GM12872 (cell line): ENCODE results near the gene KIF20B.

Experiments used
- TF ChIP-seq, protein P1 (sequence below): IDR thresholded peaks from 3 replicates; pipeline ENCODE4 v1.5.1; 2011; ENCODE audit warnings: low read depth, mild to moderate bottlenecking, low read length, moderate library complexity; ENCODE audit not compliant: insufficient read depth

Gene KIF20B

DNA sequence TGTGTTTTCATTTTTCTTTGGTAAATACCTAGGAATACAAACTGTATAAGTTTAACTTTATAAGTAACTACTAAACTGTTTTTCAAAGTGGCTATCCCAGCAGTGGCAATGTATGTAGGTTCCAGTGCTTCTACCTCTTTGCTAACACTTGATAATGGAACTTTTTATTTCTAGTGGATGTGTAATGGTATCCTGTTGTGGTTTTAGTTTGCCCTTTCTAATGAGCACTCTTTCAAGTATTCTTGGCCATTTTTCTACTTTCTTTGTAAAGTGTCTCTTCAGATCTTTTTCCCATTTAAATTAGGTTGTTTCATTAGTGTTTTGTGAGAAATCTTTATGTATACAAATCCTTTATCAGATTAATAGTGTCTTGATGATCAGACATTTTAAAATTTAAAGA is 4.6 kb downstream of the KIF20B start:
- TF ChIP-seq, protein P1, sequence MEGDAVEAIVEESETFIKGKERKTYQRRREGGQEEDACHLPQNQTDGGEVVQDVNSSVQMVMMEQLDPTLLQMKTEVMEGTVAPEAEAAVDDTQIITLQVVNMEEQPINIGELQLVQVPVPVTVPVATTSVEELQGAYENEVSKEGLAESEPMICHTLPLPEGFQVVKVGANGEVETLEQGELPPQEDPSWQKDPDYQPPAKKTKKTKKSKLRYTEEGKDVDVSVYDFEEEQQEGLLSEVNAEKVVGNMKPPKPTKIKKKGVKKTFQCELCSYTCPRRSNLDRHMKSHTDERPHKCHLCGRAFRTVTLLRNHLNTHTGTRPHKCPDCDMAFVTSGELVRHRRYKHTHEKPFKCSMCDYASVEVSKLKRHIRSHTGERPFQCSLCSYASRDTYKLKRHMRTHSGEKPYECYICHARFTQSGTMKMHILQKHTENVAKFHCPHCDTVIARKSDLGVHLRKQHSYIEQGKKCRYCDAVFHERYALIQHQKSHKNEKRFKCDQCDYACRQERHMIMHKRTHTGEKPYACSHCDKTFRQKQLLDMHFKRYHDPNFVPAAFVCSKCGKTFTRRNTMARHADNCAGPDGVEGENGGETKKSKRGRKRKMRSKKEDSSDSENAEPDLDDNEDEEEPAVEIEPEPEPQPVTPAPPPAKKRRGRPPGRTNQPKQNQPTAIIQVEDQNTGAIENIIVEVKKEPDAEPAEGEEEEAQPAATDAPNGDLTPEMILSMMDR: no peak

DNA sequence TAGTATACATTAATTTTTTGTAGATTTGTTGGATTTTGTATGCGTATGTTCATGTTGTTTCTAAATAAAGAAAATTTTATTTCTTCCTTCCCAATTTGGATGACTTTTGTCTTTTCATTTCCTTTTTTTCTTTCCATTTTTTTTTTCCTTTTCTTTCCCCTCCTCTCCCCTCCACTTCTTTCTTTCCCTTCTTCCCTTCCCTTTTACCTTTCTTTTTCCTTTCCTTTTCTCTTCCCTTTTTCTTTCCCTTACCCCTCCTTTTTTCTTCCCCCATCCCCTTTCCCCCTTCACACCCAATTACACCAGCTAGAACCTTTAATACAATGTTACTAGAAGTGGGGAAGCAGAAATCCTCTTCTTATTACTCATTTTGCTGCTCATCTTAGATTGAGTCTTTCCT is 6.0 kb downstream of the KIF20B start:
- TF ChIP-seq, protein P1: no peak

DNA sequence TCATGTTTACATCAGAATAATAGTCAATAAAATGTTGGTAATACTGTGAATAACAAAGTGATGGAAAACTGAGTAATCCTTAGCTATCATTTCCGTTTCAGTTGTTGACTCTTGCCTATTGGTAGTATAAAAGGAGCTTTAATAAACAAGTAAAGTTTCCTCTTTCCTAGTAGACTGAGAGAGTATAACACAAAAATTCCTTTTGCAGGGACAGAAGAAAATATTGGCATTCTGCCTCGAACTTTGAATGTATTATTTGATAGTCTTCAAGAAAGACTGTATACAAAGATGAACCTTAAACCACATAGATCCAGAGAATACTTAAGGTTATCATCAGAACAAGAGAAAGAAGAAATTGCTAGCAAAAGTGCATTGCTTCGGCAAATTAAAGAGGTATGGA is 9.4 kb downstream of the KIF20B start:
- TF ChIP-seq, protein P1: no peak

DNA sequence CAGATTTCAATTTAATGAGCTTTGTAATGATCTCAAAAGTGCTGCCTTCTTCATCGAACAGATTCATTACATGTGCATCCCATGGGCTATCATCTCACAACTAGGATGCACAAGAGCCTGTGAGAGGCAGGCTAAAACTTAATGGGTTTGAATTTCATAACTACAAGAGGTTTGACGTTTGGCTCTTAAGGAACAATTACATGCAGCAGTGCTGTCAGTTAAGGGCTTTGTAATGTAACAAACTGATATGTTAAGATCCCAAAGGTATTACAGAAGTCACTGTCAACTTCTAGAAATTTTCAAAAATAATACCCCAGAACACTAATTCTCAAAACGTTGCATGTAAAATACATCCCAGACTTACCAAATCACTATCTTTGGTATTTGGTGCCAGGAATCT is 33.2 kb downstream of the KIF20B start:
- TF ChIP-seq, protein P1: no peak

DNA sequence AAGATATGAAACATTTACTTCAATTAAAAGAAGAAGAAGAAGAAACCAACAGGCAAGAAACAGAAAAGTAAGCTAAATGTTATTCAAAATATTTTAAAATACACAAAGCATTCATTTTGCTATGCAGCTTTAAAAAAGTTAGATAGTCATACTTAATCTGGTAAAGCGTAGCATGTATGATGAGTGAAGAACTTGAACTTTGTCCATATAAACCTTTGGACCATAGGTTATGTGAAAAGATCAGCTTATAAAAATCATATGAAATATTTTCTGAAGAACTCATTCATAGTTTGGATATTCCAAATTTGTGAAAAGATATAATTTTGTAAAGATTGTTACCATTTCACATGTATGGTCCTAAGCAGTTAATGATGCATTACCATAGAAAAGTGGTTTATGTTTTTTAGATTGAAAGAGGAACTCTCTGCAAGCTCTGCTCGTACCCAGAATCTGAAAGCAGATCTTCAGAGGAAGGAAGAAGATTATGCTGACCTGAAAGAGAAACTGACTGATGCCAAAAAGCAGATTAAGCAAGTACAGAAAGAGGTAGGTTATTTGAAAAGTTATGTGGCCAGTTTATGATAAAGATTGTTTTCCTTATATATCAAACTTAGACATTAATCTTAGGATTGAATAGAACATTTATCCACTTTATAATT is 37.3 kb downstream of the KIF20B start:
- TF ChIP-seq, protein P1: no peak

DNA sequence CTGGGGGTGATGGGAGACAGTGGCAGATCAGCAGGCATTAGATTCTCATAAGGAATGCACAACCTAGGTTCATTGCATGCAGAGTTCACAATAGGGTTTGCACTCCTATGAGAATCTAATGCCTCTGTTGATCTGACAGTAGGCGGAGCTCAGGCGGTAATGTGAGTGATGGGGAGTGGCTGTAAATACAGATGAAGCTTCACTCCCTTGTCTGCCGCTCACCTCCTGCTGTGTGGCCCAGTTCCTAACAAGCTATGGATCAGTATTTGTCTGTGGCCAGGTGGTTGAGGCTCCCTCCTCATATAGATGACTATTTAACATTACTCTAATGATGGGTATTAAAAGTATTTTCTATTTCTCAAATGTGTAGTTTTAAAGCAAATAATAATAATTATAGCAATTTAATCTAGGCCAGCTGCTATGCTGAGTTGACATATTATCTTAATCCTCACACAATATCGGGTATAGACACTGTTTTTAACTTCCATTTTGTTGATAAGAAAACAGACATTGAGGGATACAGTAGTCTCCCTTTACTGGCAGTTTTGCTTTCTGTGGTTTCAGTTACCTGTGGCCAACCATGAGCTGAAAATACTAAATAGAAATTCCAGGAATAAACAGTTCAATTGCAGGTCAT is 39.9 kb downstream of the KIF20B start:
- TF ChIP-seq, protein P1: no peak

DNA sequence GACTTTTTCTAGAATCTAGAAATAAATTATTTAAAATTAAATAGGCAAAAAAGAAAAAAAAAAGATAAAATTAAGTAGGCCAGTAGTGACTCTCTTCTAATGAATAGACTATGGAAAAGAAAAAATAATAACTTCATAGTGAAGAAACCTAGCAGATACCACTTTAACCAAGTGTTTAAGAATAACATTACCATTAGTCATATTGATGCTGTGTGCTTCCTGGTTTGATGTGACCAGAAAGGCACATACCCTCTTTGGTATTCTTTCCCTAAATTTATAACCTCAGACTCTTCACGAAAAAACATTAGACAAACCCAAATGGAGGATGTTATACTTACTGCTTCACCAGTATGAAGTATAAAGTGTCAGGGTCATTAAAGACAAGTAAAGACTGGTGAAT is 42.6 kb downstream of the KIF20B start:
- TF ChIP-seq, protein P1: no peak
